OCI-LY7 (cell line): ENCODE results near the gene LSR.

Experiments used
- EZH2phosphoT487 ChIP-seq: fragments of 200-600 bp; sonication (generic); IDR thresholded peaks from 2 replicates; pipeline ENCODE4 v1.6.1; 2018; ENCODE audit warnings: low read depth, borderline replicate concordance, mild to moderate bottlenecking, mixed run types, antibody characterized with exemption, low read length, moderate library complexity, mixed read lengths
- TF ChIP-seq, protein P1 (sequence below): fragments of 200-600 bp; sonication (generic); conservative IDR thresholded peaks from 2 replicates; pipeline ENCODE4 v1.5.1; 2014; ENCODE audit warnings: mild to moderate bottlenecking, antibody characterized with exemption, low read length, moderate library complexity, mixed read lengths

DNA sequence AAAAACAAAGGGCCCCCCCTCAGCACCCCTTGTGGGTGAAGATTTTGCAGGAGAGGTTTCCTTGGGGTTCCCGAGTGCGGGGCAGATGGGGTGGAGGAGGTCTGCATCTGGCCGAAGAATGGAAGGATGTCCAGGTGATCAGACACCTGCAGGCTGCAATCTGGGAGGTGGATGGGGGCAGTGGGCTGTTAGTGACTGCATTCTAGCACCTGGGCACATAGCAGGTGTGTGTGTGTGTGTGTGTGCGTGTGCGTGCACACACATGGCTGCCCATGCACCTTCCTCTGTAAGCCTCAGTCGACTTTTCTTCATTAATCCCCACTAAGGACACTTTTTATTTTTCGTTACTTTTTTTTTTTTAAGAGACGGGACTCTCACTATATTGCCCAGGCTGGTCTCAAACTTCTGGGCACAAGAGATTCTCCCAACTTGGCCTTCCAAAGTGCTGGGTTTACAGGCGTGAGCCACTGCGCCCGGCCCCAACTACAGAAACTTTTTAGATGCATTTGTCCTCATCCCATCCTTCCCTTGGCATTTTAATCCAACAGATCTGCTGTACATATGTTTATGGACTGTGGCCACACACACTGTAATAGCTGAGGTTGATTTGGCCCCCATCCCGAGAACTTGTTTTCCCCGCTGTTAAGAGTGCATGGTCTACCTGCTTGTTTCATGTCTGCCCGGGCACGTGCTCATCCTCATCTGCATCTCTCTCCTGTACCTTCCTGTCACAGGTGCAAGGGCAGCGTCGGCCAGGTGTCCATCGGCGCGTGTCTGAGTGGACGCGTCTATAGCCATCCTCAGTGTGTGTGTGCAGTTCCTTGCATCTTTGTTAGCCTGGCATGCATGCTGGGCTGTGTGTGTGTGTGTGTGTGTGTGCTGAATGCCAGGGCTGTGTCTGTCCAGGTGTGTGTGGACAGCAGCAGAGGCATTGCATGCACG lies 43.9 kb downstream of the LSR start:
- TF ChIP-seq, protein P1, sequence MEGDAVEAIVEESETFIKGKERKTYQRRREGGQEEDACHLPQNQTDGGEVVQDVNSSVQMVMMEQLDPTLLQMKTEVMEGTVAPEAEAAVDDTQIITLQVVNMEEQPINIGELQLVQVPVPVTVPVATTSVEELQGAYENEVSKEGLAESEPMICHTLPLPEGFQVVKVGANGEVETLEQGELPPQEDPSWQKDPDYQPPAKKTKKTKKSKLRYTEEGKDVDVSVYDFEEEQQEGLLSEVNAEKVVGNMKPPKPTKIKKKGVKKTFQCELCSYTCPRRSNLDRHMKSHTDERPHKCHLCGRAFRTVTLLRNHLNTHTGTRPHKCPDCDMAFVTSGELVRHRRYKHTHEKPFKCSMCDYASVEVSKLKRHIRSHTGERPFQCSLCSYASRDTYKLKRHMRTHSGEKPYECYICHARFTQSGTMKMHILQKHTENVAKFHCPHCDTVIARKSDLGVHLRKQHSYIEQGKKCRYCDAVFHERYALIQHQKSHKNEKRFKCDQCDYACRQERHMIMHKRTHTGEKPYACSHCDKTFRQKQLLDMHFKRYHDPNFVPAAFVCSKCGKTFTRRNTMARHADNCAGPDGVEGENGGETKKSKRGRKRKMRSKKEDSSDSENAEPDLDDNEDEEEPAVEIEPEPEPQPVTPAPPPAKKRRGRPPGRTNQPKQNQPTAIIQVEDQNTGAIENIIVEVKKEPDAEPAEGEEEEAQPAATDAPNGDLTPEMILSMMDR: no peak
- TF ChIP-seq EZH2phosphoT487: no peak
